NCI-H446 treated with DMSO at 0.1 percent for 48 hours (cell line): ENCODE measurements around the gene ADAMTS13.
A peak's percentile ranks its signal among the peaks of the same experiment; 100 is the strongest.
"Not testable (repeated sequence)": the region's sequence is repeated elsewhere in the genome, so short reads cannot be mapped to it uniquely, and the experiment has no call there.

Experiments
- DNase-seq: peaks from one replicate; lab custom pipeline; 2025; lab: John Stamatoyannopoulos, UW

The ADAMTS13 gene

DNA sequence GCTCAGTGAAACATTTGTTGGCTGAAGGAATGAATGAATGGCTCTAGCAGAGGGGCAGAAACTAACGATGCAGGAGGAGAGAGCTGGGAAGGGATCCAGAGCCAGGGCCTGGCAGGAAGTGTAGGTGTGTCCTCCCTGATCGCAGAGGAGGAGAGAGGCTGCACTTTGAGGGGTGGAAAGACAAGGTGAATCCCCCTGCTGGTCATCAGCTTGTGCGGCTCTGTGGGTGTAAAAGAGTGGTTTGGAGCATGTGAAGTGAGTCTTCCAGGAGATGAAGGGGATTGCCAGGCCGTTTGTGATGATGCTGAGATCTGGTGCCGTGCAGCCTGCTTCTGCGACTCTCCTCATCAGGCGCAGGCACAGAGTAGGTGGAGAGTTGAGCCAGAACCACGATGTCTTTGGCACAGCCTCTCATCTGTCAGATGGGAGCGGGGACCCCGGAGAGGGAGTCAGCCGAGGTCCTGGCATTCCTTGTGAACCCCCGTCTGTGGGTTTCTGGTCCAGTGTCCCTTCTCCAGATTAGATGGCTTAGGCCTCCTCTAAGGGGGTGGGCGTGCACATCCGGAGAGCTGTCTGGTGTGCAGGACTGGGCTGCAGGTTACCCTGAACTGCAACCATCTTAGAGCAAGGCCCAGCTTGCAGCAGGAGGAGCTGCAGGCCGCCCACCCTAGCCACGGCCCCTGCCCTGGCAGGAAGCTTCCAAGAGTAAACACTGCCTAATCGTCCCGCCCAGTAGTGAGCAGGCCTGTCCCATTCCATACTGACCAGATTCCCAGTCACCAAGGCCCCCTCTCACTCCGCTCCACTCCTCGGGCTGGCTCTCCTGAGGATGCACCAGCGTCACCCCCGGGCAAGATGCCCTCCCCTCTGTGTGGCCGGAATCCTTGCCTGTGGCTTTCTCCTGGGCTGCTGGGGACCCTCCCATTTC, at the start of gene ADAMTS13:
Gene ADAMTS13, plus strand, starts transcription at position 753 of the 928 bp plus-strand sequence. Its CDS starts 77 bp downstream, at position 830.
- no peak for DNase-seq

DNA sequence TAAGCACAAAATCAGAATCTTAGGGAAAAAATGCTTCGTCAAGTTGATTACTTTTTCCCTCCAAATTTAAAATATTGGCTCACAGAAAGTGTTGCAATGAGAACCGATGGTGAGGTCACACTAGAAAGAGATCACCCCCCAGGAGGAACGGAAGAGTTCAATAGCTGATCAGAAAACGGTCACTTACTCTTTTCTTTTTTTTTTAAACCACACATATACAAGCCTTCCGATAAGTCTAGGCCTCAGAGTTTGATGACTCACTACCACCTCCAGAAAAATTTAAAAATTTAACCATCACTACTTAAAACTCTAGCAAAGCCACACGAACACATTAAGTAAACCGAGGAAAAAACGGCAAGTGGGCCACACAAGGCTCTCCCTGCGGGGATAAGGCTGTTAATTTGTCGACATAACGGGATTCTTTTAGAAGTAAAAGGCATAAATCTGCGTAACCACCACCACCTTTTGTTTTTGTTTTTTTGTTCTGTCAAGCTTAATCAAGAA, 47.5 kb upstream of the ADAMTS13 start:
- DNase-seq: no peak

DNA sequence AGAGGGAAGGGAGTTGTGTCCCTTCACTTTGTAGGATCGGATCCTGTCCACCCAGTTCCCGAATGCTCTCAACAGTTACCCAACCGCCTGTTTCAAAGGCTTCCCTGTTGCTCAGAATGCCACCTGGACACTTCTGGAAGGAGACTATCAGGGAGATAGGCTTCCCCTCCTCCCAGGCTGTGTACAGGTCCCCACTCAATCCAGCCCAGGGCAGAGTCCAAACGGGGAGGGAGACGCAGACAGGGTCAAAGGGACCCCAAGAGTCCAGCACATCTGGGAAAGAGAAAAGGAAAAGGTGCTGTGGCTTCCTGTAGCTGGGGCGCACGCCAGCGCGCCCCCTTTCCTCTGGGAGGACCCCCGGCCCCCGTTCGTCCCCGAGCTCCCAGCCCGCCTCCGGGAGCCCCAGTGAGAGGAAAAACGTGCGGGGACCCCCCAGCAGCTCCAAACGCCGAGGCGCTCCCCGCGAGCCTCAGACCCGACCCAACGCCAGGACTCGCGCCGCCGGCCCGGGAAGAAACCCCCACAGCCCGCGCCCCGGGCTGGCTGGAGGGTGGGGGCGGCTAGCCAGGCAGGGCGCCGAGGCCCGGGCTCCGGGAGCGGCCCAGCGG, 46.9 kb upstream of the ADAMTS13 start:
- DNase-seq: no peak

- peak; percentile 71 for DNase-seq
Measured at GRCh38 chr9:133375724-133376654, 46.2 kb upstream of the ADAMTS13 start, which contains the start of the genes STKLD1 and SURF4. Gene STKLD1, plus strand, starts transcription at chr9:133376366. Its CDS starts 108 bp downstream, at chr9:133376474. Gene SURF4, minus strand, starts transcription at chr9:133376060. Its CDS starts 91 bp downstream, at chr9:133375969.

DNA sequence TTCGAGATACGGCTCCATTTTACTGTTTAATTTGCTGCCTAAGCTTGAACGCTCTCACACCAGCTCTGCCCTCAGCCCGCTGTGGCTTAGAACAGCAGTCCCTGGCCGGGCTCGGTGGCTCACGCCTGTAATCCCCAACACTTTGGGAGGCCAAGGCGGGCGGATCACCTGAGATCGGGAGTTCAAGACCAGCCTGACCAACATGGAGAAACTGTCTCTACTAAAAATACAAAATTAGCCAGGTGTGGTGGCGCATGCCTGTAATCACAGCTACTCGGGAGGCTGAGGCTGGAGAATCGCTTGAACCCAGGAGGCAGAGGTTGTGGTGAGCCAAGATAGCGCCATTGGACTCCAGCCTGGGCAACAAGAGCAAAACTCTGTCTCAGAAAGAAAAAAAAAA, 44.9 kb upstream of the ADAMTS13 start:
- DNase-seq: not testable (repeated sequence)

DNA sequence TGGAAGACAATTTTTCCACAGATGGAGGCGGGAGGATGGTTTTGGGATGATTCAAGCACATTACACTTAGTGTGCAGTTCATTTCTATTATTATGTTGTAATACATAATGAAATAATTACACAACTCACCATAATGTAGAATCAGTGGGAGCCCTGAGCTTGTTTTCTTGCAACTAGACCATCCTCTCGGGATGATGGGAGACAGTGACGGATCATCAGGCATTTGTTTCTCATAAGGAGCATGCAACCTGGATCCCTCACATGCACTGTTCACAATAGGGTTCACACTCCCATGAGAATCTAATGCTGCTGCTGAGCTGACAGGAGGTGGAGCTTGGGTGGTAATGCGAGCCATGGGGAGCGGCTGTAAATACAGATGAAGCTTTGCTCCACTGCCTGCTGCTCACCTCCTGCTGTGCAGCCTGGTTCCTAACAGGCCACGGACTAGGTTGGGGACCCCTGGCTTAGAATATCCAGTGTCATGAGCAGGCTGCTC, 44.4 kb upstream of the ADAMTS13 start:
- DNase-seq: no peak

GRCh38 chr9:133378408-133378962, 43.7 kb upstream of the ADAMTS13 start:
- no peak for DNase-seq

DNA sequence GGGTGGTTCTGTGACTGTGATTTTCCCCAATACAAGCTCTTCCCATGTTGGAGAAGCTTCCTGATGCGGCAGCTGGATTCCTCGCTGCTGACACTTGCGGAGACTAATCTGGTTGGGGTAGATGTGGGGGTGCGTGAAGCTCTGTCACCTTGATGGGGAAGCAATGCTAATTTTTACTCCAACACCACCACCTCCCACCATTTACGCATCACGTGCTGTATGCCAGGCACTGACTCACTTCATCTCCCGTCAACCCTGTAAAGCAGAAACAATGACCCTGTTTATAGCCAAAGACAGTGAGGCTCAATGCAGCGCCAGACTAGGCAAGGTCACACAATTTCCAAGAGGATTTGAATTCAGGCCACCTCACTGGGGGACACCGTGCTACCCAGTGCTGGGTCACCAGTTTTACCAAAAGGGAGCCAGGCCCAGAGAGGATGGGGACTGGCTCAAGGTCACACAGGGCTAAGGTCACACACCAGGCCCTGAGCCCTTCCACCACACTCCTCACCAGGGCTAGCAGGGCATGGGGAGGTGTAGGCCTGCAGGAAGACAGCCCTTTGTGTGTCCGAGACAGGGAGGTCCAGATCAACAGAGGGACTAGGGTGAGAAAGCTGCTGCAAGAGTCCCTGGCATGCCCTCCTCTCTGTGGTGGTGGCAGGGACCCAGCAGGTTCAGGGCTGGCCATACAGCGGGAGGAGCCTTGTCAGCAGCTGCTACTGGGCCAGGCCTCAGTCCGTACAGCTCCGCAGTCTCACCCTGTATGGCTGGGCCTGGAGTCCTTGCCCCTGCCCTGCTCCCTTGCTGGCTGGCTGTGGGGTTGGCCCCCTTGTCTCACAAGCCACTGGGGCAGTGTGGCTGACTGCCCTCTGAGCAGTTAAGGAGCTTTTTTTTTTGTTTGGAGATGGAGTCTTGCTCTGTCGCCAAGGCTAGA, 42.7 kb upstream of the ADAMTS13 start:
- DNase-seq: no peak

DNA sequence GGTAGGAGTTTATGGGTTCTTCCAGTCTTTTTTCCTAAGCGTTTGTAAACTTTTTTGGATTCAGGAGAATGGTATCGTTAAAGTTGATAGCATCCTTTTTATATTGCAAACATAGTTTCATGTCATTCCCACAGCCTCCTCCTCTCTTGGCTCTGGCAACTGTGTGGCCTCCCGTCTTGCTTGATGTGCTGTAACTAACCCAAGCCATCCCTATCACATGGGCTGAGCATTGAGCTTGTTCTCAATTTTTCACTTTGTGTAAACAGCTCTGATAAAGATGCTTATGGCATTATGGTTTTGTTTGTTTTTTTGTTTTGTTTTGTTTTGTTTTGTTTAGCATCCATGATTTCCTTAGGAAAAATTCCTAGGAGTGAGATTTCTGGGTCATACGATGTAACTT, 41.4 kb upstream of the ADAMTS13 start:
- no peak for DNase-seq

DNA sequence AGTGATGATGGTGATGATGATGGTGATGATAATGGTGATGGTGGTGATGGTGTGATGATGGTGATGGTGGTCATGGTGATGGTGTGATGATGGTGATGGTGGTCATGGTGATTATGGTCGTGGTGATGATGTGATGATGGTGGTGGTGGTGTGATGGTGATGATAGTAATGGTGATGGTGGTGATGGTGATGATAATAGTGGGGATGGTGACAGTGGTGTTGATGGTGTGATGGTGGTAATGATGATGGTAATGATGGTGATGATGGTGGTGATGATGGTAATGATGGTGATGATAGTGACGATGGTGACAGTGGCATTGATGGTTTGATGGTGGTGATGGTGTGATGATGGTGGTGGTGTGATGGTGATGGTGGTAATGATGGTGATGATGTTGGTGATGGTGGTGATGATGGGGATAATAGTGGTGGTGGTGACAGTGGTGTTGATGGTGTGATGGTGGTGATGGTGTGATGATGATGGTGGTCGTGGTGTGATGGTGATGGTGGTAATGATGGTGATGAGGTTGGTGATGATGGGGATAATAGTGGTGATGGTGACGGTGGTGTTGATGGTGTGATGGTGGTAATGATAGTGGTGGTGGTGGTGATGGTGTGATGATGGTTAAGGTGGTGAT, 39.5 kb upstream of the ADAMTS13 start:
- DNase-seq: no peak

DNA sequence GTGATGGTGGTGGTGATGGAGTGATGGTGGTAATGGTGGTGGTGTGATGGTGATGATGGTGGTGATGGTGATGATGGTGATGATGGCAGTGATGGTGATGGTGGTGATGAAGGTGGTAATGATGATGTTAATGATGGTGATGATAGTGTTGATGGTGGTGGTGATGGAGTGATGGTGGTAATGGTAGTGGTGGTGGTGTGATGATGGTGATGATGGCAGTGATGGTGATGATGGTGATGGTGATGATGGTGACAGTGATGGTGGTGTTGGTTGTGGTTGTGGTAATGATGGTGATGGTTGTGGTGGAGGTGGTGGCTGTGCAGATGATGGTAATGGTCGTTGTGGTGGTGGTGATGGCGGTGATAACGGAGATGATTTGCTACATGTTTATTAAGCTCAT, 38.7 kb upstream of the ADAMTS13 start:
- DNase-seq: no peak

DNA sequence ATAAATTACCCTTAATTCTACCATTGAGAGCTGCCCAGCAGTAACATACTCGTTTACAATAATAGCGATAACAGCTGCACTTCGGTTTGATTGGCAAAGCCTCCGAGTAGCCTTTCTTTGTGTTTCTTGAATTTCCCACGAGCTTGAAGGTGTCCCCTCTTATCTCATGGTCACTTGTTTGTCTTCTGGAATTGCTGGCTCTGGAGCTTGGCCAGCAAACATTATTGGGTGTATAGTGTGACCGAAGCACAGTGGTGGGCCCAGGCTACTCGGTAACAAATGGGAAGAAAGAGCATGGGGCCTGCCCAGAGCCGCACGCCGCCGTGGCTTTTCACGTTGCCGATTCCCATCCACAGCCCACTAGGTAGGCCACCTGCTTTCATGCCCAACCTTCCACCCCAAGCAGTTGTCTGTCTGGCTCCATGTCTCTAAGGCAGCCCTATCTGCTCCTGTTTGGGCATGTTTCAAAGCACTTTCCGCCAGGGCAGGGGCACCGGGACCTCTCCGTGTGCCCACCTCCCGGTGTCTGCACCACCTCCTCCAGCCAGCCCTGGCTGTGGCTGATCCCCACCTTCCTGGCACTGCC, 37.3 kb upstream of the ADAMTS13 start:
- peak; percentile 39 for DNase-seq

- DNase-seq: no peak
Measured at GRCh38 chr9:133385452-133385851, 36.7 kb upstream of the ADAMTS13 start.

DNA sequence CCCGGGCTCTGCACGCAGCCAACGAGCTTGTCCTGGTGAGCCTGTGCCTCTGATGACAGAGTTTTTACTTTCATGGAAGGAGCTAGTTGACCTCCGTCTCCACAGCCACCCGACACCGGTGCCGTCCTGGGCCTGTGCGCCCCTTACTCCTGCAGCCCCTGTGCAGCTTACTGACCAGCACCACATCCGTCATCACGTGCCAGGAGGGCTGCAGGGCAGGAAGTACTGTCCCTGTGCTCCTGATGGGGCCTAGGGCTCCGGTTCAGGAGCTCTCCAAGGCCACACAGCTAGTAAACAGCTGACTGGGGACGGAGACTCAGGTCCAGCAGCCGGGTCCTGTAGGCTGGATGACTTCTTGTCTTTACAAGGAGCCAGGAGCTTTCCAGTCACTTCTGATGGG, 35.8 kb upstream of the ADAMTS13 start:
- DNase-seq: no peak

DNA sequence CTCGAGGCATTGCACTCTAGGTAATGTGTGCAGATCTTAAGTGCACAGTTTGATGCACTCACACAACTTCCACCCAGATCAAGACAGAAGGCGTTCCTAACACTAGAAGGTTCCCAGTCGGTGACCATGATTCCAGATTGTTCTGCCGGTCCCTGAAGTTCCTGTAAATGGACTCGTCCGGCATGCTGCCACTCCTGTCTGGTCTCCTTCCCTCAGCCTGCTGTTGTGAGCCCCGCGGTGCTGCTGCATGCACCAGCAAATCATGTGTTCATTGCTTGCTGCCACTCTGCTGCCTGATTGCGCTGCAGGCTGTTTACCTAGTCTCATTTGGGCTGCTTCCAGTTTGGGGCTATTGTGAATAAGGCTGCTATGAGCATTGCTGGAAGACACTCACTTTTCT, 34.5 kb upstream of the ADAMTS13 start:
- DNase-seq: no peak

DNA sequence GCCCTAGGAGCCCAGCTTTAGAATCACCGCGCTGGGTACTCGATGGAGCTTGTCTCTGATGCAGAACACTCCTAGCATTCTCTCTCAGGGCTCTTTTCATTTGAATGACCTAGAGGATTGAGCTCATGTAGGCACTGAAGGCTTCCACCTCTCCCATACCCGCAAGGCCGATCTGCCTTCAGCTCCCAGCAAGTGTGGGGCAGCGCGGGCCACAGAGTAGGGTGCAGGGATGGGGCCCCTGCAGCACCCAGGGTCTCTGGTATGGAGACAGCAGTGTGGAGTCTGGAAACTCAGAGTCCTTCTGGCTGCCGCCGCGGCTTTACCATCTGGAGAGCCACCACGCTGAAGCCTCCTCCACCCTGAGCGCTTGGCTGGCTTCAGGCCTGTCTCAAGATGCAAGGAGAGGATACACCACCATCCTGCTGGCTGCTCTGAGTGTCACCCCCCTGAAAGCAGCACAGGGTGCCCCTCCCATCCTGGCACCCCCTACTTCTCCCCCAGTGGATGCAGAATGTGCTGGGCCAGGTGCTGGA, 33.1 kb upstream of the ADAMTS13 start:
- no peak for DNase-seq

DNA sequence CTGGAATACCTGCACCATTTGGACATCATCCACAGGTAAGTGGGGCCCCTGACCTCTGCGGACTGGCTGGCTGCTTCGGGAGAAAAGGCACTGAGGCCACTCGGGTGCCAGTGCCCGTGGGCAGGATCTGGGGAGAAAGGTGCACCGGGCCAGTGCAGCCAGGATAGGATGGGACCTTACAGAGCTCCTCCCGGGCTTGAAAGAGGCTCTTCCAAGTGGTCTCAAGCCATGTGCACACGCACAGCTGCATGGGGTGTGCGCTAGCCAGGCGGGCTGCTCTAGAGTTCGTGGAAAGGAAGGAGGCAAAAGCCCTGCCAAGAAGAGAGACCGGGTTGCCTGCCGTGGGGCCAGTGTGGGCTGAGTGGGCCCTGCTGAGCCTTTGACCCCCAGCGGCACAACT, 32.6 kb upstream of the ADAMTS13 start:
- no peak for DNase-seq

GRCh38 chr9:133390713-133391112, 31.5 kb upstream of the ADAMTS13 start:
- DNase-seq: no peak

DNA sequence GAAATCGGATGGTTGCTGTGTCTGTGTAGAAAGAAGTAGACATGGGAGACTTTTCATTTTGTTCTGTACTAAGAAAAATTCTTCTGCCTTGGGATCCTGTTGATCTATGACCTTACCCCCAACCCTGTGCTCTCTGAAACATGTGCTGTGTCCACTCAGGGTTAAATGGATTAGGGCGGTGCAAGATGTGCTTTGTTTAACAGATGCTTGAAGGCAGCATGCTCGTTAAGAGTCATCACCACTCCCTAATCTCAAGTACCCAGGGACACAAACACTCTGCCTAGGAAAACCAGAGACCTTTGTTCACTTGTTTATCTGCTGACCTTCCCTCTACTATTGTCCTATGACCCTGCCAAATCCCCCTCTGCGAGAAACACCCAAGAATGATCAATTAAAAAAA, 30.7 kb upstream of the ADAMTS13 start:
- DNase-seq: not testable (repeated sequence)
